Germinal center (tissue), 1 donor: ENCODE results near the gene CCDC28A.
A peak's percentile ranks its signal among the peaks of the same experiment; 100 is the strongest.

ENCODE experiments used
- DNase-seq: peaks from one replicate; pipeline ENCODE4 v3.0.0; 2012; ENCODE audit warnings: mixed read lengths, low spot score

The CCDC28A gene

DNA sequence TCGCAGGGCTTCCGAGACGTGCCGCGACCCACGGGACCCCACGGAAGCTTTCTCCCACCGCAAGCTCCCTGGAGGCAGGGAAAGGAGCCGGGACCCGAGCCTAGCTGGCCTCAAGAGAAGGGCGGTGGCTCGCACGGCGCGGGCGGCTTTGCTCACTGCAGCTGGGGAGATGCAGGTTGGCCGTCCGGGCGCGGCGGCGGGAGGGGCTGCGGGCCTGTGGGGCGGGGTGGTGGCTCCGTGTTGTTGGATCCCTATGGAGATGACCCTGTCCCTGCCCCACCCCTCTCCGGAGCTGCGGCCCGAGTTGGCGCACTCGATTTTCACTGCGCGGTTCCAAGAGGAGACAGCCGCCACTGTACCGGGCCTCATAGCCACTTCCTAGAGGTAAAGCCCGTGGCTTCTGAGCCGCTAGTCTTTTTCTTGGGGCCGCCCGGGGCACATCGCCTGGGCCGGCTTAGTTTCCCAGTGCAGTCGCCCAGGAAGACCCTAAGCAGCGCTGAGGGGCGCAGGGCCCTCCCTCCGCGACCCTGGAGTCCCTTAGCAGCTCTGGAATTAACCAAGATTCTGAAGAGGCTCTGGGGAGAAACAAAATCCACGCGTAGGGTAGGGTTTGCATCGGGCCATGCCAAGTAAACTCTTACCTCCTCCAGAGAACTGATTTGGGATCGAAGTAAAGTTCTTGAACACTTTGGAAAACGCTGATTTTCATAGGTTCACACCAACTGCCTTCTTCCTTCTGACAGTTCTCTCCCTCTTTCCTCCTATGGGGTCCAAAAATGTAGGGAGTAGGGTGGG lies 22.4 kb downstream of the CCDC28A start, which contains the start of gene ECT2L:
ECT2L (plus strand) TSS at position 279 of the 795 bp plus-strand sequence. CDS start 17,188 bp downstream, outside the sequence.
- no peak for DNase-seq

DNA sequence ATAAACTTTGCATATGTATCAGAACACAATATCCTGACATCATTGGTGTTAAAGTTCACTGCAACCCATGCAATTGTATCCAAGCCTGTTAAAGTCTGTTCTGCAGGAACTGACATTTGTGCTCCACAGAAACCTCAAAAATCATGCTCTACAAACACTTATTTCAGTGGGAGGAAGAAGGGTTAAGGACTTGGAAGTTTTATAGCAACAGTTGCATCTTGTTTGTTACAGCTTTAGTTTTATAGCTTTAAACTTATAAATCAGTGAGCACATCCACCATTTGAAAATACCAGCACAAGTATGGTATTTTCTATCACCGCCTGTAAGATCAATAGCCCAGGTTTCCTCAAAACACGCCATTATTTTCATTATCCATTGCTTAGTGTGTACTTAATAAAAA lies 23.2 kb downstream of the CCDC28A start:
- DNase-seq = no peak

DNA sequence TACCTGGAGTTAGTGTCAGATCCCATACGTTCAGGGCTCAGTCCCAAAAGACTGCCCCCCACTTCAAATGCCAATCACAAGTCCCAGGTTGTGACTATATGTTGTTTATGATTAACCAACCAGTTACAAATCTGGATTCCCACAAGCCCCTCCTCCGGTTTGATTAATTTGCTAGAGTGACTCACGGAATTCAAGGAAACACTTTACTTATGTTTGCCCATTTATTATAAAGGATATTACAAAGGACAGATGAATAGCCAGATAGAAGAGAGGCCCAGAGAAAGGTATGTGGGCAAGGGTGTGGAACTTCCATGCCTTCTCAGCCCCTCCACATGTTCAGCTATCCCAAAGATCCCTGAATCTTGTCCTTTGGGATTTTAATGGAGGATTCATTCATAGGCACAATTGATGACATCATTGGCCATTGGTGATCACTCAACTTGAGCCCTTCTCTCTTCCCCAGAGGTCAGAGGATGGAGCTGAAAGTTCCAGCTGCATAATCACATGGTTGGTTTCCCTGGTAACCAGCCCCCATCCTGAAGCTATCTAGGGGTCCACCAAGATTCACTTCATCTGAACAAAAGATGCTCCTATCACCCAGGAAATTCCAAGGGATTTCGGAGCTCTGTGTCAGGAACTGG lies 24.4 kb downstream of the CCDC28A start:
- DNase-seq = no peak

GRCh38 chr6:138800377-138801150 lies 27.0 kb downstream of the CCDC28A start:
- DNase-seq = no peak

- no peak for DNase-seq
Measured at GRCh38 chr6:138803331-138803730, 29.8 kb downstream of the CCDC28A start.

DNA sequence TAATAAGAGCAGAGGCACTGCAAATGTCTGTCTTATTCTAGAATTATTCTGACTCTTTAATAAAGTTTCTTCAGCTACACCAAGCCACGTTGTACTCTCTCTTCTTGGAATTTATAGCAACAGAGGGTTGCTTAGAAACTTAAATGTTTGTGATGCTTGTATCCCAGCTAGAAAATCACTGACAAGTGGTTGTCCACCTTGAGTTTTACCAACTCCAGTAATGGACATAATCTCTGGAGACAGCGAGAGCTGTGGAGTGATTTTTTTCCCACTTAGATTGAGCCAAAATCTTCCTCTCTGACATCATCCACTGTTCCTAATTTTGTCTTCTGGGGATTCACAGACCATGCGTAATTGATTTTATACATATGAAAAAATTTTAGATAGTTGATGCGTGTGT lies 30.3 kb downstream of the CCDC28A start:
- DNase-seq = no peak

DNA sequence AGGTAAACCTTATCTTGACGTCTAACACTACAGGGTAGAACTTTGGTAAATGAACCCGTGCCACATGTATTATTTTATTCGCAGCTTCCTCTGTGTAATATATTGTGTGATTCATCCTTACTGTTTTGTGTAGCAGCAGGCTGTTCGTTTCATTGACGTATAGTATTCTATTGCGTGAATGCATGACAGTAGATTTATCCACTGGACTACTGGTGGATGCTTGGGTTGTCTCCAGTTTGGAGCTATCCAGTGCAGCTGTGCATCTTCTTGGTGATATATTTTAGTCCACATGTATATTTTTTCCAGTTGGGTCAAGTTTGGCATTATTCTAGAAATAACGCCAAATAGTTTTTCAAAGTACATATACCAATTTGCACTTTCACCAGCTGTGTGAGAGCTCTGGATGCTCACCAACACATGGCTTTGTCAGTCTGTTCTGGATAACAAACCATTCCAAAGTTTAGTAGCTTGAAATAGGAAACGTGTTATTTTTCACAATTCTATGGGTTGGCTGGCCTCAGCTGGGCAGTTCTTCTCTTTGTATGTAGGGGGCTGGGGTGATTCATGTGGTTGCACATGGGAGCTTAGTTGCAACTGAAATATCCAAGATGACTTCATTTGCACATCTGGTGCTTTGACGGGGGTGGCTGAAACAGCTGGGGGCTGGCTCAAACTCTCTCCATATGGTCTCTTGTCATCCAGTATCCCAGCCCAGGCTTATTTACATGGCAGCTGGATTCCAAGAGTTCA lies 31.6 kb downstream of the CCDC28A start:
- DNase-seq = no peak

- no peak for DNase-seq
Measured at GRCh38 chr6:138806889-138807288, 33.3 kb downstream of the CCDC28A start.

DNA sequence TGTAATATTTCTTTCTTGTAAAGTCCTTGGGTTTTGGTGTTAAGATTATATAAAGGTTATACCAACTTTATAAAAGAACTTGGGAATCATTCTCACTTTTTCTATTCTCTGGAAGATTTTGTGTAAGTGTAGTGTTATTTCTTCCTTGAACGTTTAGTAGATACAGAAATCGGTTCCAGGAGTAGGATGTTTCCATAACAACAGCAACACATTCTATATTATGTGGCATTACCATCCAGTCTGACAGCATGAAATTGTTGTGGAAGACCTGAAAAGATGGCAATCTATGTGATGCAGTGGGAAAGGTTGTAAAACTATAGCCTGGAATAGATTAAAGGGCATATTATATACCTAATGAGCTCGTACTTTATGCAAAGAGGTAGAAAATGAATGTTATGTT lies 36.1 kb downstream of the CCDC28A start:
- DNase-seq = no peak

DNA sequence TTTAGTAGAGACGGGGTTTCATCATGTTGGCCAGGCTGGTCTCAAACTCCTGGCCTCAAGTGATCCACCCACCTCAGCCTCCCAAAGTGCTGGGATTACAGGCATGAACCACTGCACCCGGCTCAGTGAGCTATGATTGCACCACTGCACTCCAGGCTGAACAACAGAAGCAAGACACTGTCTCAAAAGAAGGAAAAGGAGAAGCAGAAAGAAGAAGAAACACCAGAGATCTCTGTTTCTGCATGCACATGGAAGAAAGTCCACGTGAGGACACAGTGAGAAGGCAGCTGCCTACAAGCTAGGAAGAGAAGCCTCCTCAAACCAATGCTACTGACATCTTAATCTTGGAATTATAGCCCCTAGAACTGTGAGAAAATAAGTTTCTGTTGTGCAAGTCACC lies 38.3 kb downstream of the CCDC28A start:
- no peak for DNase-seq

DNA sequence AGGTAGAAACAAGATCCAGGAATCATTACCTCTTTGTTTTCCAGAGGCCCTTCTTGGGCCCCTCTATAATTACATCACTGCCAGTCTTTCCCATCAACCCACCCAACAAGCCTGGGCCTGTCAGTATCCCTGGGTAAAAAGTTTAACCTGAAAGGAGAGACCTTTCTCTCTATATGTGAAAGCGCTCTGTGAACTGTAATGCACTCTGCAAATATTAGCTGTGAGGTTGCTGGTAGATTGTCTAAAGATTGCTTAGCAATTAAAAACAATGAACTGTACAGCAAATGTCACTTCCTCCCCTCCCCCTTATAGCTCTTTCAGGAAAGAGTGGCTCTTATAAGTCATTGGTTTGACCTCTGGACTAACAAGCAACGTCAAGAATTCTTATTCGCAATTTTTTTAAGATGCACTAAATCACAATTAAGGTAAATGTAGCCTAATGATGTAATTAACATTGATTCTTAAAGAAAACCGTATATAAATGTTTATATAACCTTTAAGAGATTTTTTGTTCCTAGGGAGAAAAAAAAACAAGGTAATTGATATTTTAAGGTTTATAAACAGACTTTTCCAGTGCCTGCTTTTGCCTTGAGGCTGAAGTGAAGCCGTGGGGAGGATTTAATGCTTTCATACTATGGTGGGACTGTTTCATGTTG lies 40.7 kb downstream of the CCDC28A start:
- no peak for DNase-seq

GRCh38 chr6:138815221-138815620 lies 41.7 kb downstream of the CCDC28A start:
- DNase-seq = no peak

DNA sequence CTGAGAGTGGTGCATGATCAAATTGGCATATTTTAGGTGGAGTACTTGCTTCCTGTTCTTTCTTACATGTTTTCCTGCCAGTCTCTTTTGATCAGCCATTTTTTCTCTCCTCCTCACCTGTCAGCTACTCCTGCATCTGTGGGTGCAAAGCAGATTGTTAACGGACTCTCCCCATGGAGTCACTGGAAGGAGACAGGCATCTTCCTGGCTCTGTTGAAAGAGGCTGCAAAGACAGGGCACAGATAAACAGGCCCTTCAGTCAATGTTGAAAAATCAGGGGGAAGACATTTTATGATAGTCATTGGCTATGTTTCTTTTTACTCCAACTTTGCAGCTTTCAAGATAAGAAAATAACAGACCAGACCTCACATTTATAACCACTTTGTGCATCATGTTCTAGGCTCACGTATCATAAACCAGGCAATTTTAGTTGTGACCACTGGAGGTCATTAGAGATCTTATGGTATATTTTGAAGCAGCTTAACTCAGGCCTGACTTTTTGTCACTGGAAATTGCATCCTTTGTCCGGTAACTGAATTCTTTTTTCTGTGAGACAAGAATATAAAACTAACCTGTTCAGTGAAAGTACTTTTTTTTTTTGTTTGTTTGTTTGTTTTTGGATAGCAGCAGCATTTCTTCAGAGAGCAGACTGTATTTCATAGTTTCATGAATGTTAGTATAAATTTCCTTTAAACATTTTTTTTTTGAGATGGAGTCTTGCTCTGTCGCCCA lies 42.4 kb downstream of the CCDC28A start:
- peak; percentile 53 for DNase-seq

GRCh38 chr6:138817799-138818198 lies 44.2 kb downstream of the CCDC28A start:
- DNase-seq = no peak

GRCh38 chr6:138818496-138819194 lies 45.1 kb downstream of the CCDC28A start:
- DNase-seq = peak; percentile 37

DNA sequence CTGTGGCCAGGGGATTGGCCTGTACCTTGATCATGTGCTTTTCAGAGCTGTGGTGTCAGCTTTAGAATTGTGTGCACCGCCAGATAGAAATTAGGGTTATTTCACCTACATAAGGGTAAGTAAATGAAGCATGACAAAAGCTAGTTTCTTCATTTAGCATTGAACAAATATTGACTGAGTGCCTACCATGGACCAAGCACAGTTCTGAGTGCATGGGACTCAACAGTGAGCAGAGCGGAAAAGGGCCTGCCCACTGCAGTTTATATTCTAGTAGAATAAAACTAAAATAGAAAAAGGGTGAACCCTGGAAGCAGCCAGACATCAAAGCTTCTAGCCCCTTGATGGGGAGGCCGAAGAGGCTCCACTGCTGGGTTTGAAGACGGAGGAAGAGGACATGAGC lies 48.0 kb downstream of the CCDC28A start:
- no peak for DNase-seq

GRCh38 chr6:138824482-138825144 lies 51.0 kb downstream of the CCDC28A start:
- DNase-seq = no peak

DNA sequence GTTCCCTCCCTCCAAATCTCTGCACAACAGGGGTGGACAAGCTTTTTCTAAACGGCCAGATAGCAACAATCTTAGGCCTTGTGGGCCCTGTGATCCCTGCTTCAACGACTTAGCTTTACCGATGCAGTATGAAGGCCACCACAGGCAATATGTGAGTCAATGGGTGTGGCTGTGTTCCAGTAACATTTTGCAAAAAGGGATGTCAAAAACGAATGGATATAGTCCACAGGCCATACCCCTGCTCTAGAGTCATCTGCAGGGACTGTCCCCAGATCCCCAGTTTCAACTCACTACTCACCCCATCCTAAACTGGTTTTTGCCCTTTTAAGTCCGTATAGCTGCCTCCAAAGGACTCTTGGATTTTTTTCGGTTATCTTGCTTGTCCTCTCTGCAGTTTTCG lies 56.7 kb downstream of the CCDC28A start:
- no peak for DNase-seq

DNA sequence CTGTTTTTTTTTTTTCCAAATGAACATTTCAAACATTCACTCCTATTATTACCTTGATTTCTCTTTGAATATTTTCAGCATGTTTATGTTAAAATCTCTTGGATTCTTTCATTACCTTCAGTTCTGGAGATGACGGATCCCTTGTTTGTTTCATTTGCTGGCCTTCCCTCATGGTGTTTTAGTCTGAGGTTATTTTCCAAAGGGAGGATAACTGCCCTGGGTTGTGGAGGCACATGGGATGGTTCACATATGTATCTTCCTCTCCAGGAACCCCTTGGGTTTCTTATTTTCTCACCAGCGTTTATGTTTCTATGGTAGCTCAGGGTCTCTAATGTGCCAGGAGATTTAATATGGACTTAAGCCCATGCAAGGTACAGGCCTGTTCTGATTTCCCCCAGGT lies 58.6 kb downstream of the CCDC28A start:
- no peak for DNase-seq
